GM23338 (cell line): Measurements from ENCODE around the gene CDK14. TPM values are rescaled to one million over a fixed set of nuclear protein-coding genes. Genes with fewer than 3 reads are reported as not detected.

Experiments used
- ATAC-seq: fragments of 200-7000 bp; cut with Tn5 transposase; 3 replicates; pipeline ENCODE4 v1.9.1; 2020
- DNase-seq: peaks from one replicate; pipeline ENCODE4 v3.0.0-alpha.2; 2015; ENCODE audit warnings: low spot score
- H2AFZ ChIP-seq: fragments of 200-600 bp; sonication (generic); 2 replicates; pipeline ENCODE4 v1.8.0; 2016; ENCODE audit warnings: antibody characterized with exemption, mild to moderate bottlenecking, moderate library complexity
- H3F3A ChIP-seq: fragments of 200-600 bp; sonication (generic); replicated peaks from 2 replicates; pipeline ENCODE4 v1.8.0; 2017; ENCODE audit warnings: antibody characterized with exemption, mixed run types, low read depth
- H3K27ac ChIP-seq: fragments of 200-600 bp; sonication (generic); 2 replicates; pipeline ENCODE4 v1.6.1; 2016; ENCODE audit warnings: low read depth
- H3K27me3 ChIP-seq: fragments of 200-600 bp; sonication (generic); 2 replicates; pipeline ENCODE4 v1.8.0; 2016; ENCODE audit warnings: mild to moderate bottlenecking, mixed run types, moderate library complexity; ENCODE audit not compliant: insufficient read depth
- H3K36me3 ChIP-seq: fragments of 200-600 bp; sonication (generic); 2 replicates; pipeline ENCODE4 v1.8.0; 2016; ENCODE audit warnings: mild to moderate bottlenecking; ENCODE audit not compliant: insufficient read depth
- H3K4me1 ChIP-seq: fragments of 200-600 bp; sonication (generic); 2 replicates; pipeline ENCODE4 v1.8.0; 2016; ENCODE audit warnings: mild to moderate bottlenecking, moderate library complexity; ENCODE audit not compliant: insufficient read depth
- H3K4me2 ChIP-seq: fragments of 200-600 bp; sonication (generic); 2 replicates; pipeline ENCODE4 v1.7.1; 2017; ENCODE audit warnings: mixed run types
- H3K4me3 ChIP-seq: fragments of 200-600 bp; sonication (generic); 2 replicates; pipeline ENCODE4 v1.6.1; 2016; ENCODE audit warnings: mixed run types
- H3K79me2 ChIP-seq: fragments of 200-600 bp; sonication (generic); replicated peaks from 2 replicates; pipeline ENCODE4 v1.8.0; 2017; ENCODE audit warnings: mild to moderate bottlenecking; ENCODE audit not compliant: insufficient read depth
- H3K9me2 ChIP-seq: fragments of 200-600 bp; sonication (generic); 2 replicates; pipeline ENCODE4 v1.8.0; 2017; ENCODE audit not compliant: insufficient read depth
- H4K20me1 ChIP-seq: fragments of 200-600 bp; sonication (generic); replicated peaks from 2 replicates; pipeline ENCODE4 v1.8.0; 2017; ENCODE audit warnings: mild to moderate bottlenecking; ENCODE audit not compliant: insufficient read depth
- H3K27ac Mint-ChIP-seq: 2 replicates; pipeline ENCODE4 v1.8.0; 2020; ENCODE audit warnings: inconsistent platforms, mild to moderate bottlenecking, moderate library complexity, mixed read lengths
- H3K27me3 Mint-ChIP-seq: 3 replicates; pipeline ENCODE4 v1.8.0; 2022; ENCODE audit warnings: low read depth, mild to moderate bottlenecking, moderate library complexity, mixed read lengths, inconsistent platforms; ENCODE audit not compliant: insufficient read depth, poor library complexity
- H3K36me3 Mint-ChIP-seq: 3 replicates; pipeline ENCODE4 v1.8.0; 2021; ENCODE audit warnings: low read depth, mild to moderate bottlenecking, inconsistent platforms, moderate library complexity, mixed read lengths
- H3K4me1 Mint-ChIP-seq: 3 replicates; pipeline ENCODE4 v1.8.0; 2020; ENCODE audit warnings: mild to moderate bottlenecking, inconsistent platforms, mixed read lengths
- H3K4me3 Mint-ChIP-seq: 3 replicates; pipeline ENCODE4 v1.8.0; 2021; ENCODE audit warnings: moderate library complexity, mild to moderate bottlenecking, inconsistent platforms, mixed read lengths
- H3K9me3 Mint-ChIP-seq: 3 replicates; pipeline ENCODE4 v1.8.0; 2020; ENCODE audit warnings: moderate library complexity, mild to moderate bottlenecking, inconsistent platforms, mixed read lengths
- CREB1 ChIP-seq: fragments of 250-450 bp; sonication (Bioruptor Pico); IDR thresholded peaks from 2 replicates; pipeline ENCODE4 v1.5.0; 2020; ENCODE audit warnings: low read depth, mild to moderate bottlenecking, moderate library complexity
- CTCF ChIP-seq, 2 experiments: fragments of 200-600 bp in 1 of 2; sonication (generic) in 1 of 2; conservative IDR thresholded peaks; 2 replicates each; pipeline versions ENCODE4 v1.5.1 to v1.6.1; 2016 to 2017; ENCODE audit warnings: antibody characterized with exemption in 2 of 2, low read depth in 2 of 2, mild to moderate bottlenecking in 2 of 2, moderate library complexity in 1 of 2
- ETS1 ChIP-seq: IDR thresholded peaks from 2 replicates; pipeline ENCODE4 v1.6.1; 2016; ENCODE audit warnings: antibody characterized with exemption
- EZH2 ChIP-seq: fragments of 200-600 bp; sonication (generic); IDR thresholded peaks from one replicate; pipeline ENCODE4 v1.8.0; 2017; ENCODE audit warnings: antibody characterized with exemption, mild to moderate bottlenecking, low read depth; ENCODE audit not compliant: unreplicated experiment
- EZH2phosphoT487 ChIP-seq: fragments of 200-600 bp; sonication (generic); IDR thresholded peaks from one replicate; pipeline ENCODE4 v1.8.1; 2018; ENCODE audit warnings: antibody characterized with exemption; ENCODE audit not compliant: unreplicated experiment
- JUNB ChIP-seq: IDR thresholded peaks from one replicate; pipeline ENCODE4 v1.6.1; 2016; ENCODE audit warnings: antibody characterized with exemption; ENCODE audit not compliant: unreplicated experiment
- NANOG ChIP-seq: IDR thresholded peaks from 2 replicates; pipeline ENCODE4 v1.6.1; 2016; ENCODE audit warnings: antibody characterized with exemption, borderline replicate concordance
- POLR2AphosphoS5 ChIP-seq: IDR thresholded peaks from 2 replicates; pipeline ENCODE4 v1.6.1; 2016; ENCODE audit warnings: antibody characterized with exemption, low read depth
- REST ChIP-seq: IDR thresholded peaks from one replicate; pipeline ENCODE4 v1.6.1; 2018; ENCODE audit warnings: antibody characterized with exemption; ENCODE audit not compliant: unreplicated experiment
- STAT1 ChIP-seq: IDR thresholded peaks from one replicate; pipeline ENCODE4 v1.6.1; 2016; ENCODE audit warnings: antibody characterized with exemption; ENCODE audit not compliant: unreplicated experiment
- ZNF114 ChIP-seq: fragments of 250-450 bp; sonication (Bioruptor Pico); IDR thresholded peaks from 2 replicates; pipeline ENCODE4 v1.5.0; 2020; ENCODE audit warnings: mild to moderate bottlenecking, moderate library complexity
- ZNF331 ChIP-seq: fragments of 250-450 bp; sonication (Bioruptor Pico); IDR thresholded peaks from 2 replicates; pipeline ENCODE4 v1.5.0; 2020; ENCODE audit warnings: low read depth, mild to moderate bottlenecking, moderate library complexity
- ZNF462 ChIP-seq: fragments of 250-450 bp; sonication (Bioruptor Pico); IDR thresholded peaks from 2 replicates; pipeline ENCODE4 v1.5.0; 2020; ENCODE audit warnings: mild to moderate bottlenecking, moderate library complexity
- polyA plus RNA-seq: library from polyadenylated mRNA; unstranded; fragments of >200 nt; fragmentation: Nextera tagmentation; extraction: Ambion mirVana; gene quantifications from 2 replicates; pipeline ENCODE4 v1.2.1, GENCODE V29; 2016
- total RNA-seq: library from RNA; depleted of rRNA; stranded (reverse); fragments of >200 nt; shearing (Covaris generic); gene quantifications from 2 replicates; pipeline ENCODE4 v1.2.3, GENCODE V29; 2014

CDK14 gene
- total and polyA plus RNA-seq, 2 experiments from 2014 or later: 11.2 to 24.0 TPM

- Mint-ChIP-seq H3K9me3 (no peaks in the 10 kb centered on the region), H3K36me3 (no peaks in the 10 kb centered on the region), H3K27me3 (no peaks in the 10 kb centered on the region), H3K27ac (no peak overlapping the region), H3K4me1 (no peaks in the 10 kb centered on the region), H3K4me3 (no peak overlapping the region)
- Histone ChIP-seq H3F3A (no peaks in the 10 kb centered on the region), H3K4me1 (no peaks in the 10 kb centered on the region), H3K36me3 (no peaks in the 10 kb centered on the region), H3K9me2 (no peaks in the 10 kb centered on the region), H3K27ac (no peak overlapping the region), H4K20me1 (no peaks in the 10 kb centered on the region), H2AFZ (no peak overlapping the region), H3K4me2 (no peak overlapping the region), H3K79me2 (no peaks in the 10 kb centered on the region), H3K4me3 (no peak overlapping the region), H3K27me3 (no peaks in the 10 kb centered on the region)
- DNase-seq (no peak), ATAC-seq (no peak)
- no peak for TF ChIP-seq POLR2AphosphoS5
- TF ChIP-seq STAT1: no peak
- TF ChIP-seq CTCF (conservative IDR thresholded peaks at IDR 0.05; ENCODE audit: low read depth in 2 of 2): no peak
- TF ChIP-seq JUNB: no peak
- no peak for TF ChIP-seq EZH2phosphoT487
- no peak for TF ChIP-seq ETS1
- TF ChIP-seq CREB1 (CRISPR knock-in tag): no peak
- TF ChIP-seq ZNF462 (CRISPR knock-in tag): no peak
- TF ChIP-seq ZNF114 (CRISPR knock-in tag): no peak
- TF ChIP-seq NANOG: no peak
- TF ChIP-seq ZNF331 (CRISPR knock-in tag): no peak
- TF ChIP-seq REST: no peak
- no peak for TF ChIP-seq EZH2
Measured at GRCh38 chr7:91019686-91020385, 423.7 kb downstream of the CDK14 start.
